ENCODE data around the gene MMP17.
"Not testable (repeated sequence)": the region's sequence is repeated elsewhere in the genome, so short reads cannot be mapped to it uniquely, and the experiment has no call there.

MMP17 gene

DNA sequence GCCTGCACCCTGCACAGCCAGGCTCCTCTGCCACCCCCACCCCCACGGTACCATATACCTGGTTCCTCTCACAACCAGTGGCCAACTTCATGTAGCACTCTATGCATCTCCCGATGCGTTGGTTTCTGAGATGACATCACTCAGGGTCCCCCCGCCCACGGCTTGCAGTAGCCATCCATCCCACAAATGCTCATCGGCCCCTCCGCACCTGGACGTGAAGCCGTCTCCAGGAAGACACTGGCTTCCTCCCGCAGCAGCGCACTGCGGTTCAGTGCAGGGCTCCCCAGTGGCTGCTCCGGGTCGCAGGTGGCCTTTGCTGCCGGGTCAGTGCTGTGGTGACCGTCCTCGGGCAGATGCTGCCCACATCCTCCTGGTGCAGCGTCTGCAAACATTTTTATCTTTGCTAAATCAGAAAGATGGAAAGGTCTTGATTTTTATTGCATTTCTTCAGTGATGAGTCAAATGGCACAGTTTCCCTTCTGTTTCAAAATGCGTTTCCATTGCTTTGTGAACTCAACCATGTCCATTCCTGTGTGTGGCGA is 27.5 kb upstream of the MMP17 start:
- no peak for DNase-seq (ENCODE audit: low read depth)

DNA sequence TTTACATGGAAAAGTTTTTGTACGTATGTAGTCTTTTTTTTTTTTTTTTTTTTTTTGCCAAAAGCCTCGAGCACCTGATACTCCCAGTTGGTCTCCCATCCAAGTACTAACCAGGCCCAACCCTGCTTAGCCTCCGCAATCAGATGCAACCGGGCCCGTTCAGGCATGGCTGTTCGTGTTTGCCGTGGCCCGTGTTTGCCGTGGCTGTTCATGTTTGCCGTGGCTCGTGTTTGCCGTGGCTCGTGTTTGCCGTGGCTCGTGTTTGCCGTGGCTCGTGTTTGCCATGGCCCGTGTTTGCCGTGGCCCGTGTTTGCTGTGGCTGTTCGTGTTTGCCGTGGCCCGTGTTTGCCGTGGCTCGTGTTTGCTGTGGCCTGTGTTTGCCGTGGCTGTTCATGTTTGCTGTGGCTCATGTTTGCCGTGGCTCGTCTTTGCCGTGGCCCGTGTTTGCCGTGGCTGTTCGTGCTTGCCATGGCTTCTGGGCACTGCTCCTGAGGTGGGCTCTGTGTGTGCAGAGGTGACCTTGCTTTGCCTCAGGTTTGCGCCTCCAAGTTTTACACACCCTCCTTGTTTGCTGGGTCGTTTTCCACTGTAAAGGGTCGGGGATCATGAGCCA is 26.8 kb upstream of the MMP17 start:
- DNase-seq (ENCODE audit: low read depth) = no peak

DNA sequence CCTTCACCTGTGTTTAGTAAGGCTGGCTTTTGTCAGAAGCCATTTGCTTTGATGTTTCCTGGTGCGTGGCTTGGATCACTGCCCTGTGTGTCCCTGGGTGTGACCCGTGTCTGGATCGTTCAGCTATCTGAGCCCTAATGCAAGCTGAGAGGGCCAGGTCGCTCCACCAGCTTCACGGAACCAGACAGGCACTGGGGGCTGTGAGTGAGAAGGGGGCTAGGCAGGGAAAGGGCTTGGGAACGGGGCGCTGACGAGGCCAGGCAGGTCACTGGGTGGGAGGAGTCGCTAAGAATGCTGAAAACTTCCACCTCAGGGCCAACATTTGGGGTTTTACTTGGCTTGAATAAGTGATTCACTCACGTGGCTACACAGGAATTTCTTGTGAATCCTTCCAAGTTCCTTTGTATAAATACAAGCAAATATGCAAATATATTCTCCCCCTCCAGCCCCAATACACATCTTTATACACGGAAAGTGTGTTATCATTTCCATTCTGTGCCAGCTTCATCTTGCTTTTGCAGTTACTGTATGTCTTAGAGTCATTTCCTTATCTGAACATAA is 24.2 kb upstream of the MMP17 start:
- no peak for DNase-seq (ENCODE audit: low read depth)

DNA sequence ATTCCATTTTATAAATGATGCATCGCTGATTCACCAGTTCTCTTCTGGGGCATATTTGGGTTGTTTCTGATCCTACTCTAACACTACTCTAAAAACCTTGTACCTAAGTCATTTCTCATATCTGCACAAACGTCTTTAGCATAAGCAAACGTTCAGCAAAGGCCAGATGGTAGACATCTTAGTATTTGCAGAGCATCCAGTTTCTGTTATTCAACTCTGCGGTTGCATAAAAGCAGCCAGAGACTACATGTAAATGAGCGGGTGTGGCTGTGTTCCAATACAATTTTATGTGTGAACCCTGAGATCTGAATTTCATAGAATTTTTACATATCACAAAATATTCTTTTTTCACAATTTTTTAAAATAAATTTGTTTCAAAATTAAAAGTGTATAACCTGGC is 22.8 kb upstream of the MMP17 start:
- DNase-seq (ENCODE audit: low read depth) = no peak

DNA sequence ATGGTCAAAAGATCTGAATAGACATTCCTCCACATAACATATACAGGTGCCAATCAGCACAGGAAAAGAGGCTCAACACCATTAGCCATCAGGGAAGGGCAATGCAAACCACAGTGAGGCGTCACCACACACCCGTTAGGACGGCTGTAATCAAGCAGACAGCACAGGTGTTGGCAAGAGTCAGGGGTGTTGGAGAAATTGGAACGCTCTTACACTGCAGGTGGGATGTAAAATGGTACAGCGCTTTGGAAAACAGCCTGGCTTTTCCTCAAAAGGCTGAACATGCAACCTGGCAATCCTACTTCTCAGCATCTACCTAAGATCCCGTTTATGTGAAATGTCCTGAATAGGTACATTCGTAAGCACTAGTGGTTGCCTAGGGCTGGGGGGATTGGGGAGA is 21.5 kb upstream of the MMP17 start:
- DNase-seq (ENCODE audit: low read depth) = no peak

DNA sequence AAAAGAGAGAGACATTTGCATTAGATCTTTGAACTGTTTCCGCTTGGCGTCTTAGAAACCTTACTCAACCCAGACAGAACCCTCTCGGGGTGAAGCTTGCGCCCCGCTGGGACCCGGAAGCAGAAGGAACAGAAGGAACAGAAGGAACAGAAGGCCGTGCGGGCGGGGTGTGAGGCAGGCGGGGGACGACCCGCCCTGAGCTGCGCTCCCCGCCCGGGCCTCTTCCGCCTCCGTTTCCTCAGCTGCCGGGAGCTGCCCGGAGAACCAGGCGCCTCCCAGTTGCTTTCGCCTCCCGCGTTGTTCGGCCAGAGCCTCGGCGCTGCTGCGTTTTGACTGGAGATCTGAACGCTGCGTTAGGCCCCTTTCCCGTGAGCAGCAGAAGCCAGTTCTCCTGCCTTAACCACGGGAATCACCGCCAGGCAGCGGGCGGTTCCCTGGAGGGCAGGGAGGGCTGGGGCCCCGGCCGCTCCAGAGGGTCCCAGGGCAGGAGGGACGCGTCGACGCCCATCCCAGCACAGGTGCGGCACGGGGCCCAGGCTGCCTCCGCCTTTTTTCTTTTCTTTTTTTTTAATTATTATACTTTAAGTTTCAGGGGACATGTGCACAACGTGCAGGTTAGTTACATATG is 19.3 kb upstream of the MMP17 start:
- DNase-seq (ENCODE audit: low read depth) = no peak

DNA sequence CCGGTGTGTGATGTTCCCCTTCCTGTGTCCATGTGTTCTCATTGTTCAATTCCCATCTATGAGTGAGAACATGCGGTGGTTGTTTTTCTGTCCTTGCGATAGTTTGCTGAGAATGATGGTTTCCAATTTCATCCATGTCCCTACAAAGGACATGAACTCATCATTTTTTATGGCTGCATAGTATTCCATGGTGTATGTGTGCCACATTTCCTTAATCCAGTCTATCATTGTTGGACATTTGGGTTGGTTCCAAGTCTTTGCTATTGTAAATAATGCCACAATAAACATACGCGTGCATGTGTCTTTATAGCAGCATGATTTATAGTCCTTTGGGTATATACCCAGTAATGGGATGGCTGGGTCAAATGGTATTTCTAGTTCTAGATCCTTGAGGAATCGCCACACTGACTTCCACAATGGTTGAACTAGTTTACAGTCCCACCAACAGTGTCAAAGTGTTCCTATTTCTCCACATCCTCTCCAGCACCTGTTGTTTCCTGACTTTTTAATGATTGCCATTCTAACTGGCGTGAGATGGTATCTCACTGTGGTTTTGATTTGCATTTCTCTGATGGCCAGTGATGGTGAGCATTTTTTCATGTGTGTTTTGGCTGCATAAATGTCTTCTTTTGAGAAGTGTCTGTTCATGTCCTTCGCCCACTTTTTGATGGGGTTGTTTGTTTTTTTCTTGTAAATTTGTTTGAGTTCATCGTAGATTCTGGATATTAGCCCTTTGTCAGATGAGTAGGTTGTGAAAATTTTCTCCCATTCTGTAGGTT is 18.5 kb upstream of the MMP17 start:
- DNase-seq (ENCODE audit: low read depth) = not testable (repeated sequence)

DNA sequence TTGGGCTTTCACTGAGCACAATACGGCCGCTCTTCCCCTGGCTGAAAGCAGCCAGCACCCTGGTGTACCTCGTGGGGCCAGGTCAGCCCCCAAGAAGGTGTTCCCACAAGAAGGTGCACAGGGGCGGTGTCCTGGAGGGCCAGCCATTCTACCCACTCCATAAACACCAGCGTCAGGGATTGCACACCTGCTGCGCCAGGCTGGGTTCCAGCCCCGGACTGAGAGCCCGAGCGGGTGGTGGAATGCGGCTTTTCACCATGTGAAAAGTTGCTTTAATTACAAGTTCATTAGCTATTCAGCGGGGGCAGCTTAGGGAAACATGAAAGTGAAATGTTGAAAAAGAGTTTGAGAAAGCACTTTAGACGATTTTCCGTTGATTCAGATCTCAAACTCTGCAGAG is 17.5 kb upstream of the MMP17 start:
- no peak for DNase-seq (ENCODE audit: low read depth)

DNA sequence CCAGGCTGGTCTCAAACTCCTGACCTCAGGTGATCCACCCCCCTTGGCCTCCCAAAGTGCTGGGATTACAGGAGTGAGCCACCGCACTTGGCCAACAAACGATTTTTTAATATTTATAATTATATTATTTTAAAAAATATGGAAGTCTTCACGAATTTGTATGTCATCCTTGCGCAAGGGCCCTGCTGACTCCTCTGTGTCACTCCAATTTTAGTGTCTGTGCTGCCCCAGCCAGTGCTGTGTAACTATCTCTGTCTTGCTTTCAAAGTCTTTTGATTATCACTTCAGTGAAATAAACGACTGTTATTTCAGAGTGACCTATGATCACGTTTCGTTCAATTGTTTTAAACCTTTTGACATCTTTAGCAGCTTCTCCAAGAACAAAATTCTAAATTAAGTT is 13.1 kb upstream of the MMP17 start:
- no peak for DNase-seq (ENCODE audit: low read depth)

DNA sequence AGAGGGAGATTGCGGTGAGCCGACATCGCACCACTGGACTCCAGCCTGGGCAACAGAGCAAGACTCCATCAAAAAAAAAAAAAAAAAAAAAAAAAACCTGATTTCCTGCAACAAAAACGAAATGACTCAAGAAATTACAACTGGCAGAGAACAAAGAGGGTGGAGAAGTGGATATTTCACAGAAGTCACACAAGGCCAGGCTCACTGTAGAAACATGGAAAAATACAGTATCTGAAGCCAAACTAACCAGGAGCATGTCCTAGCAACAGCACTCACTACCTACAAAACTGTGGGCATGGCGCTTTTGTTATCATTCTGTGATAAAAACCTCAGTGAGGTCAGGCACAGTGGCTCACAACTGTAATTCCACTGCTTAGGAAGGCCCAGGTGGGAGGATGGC is 11.7 kb upstream of the MMP17 start:
- DNase-seq (ENCODE audit: low read depth) = no peak

DNA sequence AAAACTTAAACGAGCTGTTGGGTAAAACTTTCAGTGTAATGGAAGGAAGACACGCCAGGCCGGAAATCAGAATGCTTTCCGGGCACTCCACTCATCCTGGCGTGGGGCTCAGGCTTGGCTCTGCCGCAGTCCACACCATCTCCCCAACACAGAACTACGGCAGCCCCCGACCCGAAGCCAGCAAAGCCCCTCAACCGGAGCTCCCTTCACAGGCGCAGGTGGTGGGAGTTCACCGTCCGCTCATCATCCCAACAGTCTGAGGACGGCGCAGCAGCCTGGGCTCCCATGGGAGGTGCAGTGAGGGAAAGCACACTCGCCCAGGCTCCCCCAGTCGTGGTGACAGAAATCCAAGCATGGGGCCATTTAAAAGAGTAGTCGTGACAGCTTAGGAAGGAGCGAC is 11.0 kb upstream of the MMP17 start:
- DNase-seq (ENCODE audit: low read depth) = no peak

DNA sequence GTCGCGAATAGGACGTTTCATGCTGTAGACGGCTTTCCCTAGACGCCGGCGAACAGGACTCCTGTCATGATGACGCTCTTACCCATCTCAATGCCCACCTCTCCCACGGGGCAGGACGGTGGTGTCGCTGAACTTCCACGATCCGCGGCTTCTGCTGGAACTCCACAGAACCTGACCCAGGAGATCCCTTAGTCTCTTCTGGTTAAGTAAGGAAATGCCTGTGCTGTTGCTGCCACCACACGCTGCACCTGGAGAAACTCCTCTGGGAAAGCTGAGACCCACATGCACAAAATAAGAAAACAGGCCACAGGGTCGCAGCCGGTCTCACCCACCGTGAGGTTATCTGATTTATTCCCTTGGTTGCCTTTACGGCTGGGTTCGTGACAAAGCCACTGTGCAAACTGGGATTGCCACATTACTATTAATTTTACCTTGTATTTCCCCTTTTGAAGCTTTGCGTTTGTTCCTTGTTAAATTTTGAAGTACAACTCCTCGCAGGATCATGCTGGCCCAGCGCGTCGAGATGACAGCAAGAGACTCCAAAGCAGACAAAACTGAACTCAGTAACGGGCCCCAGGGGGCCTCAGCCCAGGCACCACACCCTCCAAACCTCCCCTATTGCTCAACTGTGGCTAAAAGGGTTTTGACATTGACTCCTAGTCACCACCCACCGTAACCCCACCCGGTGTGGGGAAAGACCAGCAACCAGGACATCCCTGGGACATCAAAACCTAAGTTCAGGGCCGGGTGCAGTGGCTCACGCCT is 9.2 kb upstream of the MMP17 start:
- no peak for DNase-seq (ENCODE audit: low read depth)

DNA sequence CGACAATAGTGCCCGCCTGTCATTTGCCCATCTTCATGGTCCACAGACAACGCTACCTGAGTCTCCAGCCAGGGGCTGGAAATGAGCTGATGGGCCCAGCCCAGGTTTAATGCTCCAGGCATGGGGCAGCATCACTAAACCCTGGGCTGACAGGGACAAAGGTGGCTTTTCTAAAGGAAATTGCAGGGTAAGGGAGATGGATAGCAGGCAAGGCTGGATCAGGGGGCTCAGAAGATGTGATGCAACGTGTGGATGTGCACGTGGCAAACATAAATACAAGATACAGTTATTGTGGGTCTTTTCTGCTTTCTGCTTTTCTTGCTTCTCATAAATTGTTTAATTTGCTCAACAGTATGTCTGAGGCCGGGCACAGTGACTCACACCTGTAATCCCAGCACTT is 3.7 kb upstream of the MMP17 start:
- DNase-seq (ENCODE audit: low read depth) = no peak

DNA sequence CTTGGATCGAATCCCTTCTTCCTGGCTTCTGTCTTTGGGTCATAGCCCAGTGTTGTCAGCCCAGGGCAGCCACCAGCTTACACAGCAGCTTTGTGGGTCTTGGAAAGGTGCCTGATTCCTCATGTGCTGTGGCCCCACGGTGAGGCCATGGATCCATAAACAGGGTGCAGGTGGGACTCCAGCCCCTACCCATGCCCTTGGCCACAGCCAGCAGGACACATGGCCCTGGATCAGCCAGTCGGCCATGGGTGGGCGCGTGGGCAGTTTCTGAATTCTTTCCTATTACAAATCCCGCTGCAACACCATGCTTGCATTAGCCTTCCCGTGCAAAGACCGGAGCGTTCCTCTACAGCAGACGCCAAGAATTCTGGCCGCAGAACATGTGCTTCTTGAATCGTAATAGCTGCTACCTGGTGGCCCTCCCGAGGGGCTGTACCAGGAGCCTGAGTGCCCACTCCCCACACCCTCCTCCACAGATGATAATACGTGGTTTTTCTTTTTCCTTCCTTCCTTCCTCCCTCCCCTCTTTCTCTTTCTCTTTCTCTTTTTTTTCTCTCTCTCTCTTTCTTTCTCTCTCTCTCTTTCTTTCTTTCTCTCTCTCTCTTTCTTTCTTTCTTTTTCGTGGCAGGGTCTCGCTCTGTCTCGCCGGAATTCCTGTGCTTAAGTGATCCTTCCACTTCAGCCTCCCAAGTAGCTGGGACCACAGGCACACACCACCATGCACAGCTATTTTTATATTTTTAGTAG is 2.9 kb upstream of the MMP17 start:
- no peak for DNase-seq (ENCODE audit: low read depth)

DNA sequence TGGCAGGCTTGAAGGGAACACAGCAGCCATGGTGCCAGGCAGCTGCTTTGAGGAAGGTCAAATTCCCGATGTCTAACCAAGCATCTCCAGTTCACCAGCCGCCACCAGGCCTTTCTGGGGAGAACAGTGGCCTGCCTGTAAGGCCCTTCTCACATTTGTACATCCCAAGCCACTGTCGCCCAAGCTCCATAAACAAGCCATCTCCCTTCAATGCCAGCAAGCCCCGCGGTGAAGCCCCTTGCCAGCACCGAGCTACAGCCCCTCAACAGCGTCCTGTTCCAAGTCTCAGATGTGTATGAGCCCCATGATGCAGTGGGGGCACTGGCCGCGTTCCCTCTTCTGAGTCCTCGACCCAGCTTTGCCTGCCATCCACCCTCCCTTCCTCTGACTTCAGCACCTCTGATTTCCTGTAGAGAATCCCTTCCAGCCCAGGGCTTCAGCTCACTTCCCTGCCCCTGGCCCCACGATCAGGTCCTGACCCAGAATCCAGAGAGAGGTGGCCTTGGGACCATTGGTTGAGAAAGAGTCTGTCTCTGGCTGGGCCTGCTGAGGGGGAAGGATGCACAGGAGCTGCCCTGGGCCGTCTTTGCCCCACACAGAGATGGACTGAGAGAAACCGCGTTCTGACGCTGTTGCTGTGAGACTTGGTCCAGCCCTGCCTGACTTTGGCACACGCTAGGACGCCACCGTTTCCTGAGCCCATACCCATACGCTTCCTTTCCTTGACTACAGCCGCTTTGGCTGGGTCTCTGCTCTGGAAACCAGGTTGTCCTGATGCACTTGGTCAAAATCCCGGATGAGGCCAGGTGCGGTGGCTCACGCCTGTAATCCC is 1.9 kb upstream of the MMP17 start:
- no peak for DNase-seq (ENCODE audit: low read depth)

DNA sequence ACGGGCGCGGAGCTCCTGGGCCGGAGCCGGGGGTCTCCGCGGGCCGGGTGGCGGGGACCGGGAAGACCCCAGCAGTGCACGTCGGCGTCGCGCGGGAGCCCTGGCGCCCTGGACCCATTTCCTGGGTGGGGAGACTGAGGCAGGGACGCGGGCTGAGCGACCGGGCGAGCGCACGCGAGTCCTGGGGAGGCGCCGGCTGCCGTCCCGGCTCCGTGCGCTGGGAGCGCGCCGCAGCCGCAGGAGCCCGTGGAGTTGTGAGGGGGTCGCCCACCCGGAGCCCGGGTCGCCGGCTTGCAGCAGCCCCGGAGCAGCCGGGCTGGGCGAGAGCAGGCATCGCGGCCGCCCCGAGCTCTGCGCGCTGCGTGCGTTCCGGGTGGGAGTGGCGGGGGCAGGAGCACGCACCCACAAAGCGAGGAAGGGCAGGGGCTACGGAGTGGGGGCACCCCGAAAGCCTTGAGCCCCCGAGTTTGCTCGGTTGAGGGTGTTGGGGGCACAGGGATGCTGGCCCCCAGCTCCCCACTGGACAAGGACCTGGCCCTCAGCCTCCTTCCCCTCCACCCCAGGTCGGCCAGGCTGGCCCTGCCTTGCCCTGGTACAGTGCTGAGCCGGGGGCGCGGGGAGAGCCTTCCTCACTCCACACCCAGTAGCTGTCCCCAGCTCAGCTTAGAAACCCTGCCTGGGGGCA is 620 bp downstream of the MMP17 start:
- no peak for DNase-seq (ENCODE audit: low read depth)

DNA sequence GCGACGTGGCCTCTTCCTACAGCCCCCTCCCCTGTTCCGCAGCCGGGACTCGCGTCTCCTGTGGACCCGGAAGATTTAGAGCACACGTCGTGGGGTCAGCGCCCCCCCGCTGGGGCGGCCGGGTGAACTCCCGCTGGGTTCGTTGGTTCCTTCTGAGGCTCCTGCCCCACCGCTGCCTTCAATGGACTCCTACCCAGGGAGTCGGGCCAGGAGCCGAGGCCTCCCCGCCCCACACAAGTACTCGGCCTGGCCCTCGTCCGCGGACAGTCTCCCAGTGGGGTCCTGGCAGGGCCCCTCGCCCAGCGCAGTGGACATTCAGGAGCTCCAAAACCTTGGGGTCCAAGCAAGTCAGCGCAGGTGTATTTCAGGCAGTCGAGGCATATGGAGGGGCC is 1.2 kb downstream of the MMP17 start:
- no peak for DNase-seq (ENCODE audit: low read depth)

DNA sequence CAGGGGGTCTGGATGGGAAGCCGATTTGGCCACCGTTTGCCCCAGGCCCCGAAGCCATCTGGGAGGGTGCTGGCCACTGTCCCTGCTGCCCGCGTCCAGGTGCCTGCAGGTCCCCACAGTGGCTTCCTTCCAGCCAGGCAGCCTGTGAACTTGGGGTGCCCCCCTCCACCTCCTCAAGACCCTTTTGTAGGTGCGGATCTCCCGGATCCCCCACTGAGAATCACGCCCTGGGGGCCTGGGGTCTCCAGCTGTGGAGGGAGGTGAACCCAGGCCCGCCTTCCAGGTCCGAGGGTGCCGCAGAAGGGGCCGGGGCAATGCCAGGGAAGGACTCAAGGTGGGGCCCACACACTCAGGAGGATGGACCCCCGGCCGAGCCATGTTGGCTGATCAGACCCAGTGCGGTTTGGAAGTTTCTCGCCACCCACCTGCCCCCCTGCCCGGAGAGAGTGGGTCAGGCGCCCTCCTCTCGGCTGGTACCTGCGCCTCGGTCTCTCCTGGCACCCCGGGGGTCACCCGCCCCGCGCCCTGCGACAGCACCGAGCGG is 1.7 kb downstream of the MMP17 start:
- DNase-seq (ENCODE audit: low read depth) = no peak

DNA sequence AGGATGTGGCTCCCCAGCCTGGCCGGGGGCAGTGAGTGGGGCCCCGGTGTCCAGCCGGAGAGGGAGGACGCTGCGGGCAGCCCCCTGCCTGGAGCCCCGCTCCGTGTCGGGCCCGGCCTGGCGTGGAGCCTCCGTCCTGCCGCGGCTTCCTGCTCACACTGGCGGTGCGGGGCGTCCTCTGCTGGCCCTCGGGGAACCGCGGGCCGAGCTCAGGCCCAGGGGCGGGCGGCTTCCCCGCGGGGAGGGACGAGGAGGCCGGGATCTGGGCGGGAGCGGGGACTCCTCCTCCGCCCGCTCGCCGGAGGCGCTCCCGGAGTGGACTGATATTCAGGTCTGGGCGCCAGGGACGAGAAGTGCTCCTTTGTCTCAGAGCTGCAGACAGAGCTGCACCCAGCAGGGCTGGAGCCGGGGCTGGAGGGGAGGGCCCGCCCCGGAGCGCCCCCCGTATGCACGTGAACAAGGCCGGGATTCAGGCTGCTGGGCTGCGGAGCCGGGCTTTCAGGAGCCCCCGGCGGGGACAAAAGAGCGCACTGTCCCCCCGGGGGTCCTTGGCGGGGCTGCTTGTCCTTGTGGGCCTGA is 2.2 kb downstream of the MMP17 start:
- DNase-seq (ENCODE audit: low read depth) = no peak

All from activated gamma-delta T cell treated with anti-CD3 and anti-CD28 coated beads, Interleukin-2, amount 50 U/mL, for 16 hours (primary cell).